ENCODE data around the gene ODF2L. TPM values are rescaled to one million over a fixed set of nuclear protein-coding genes. Genes with fewer than 3 reads are reported as not detected.

Gene ODF2L
- total and polyA plus RNA-seq, 2 of the 13 experiments (the other 11 are each of a cell fraction or from before 2014, with no cell fraction given): 0.07 TPM; not detected in 1

- no peaks in the 10 kb centered on the region for H3K4me1 ChIP-seq (ENCODE audit: insufficient read depth, low read length)
- no TSS peak for BruUV-seq (replicated peaks)
- H2AFZ ChIP-seq (ENCODE audit: low read length): no peak overlapping the region
- DNase-seq (ENCODE audit: low spot score) (no peak), FAIRE-seq (no peak), ATAC-seq (no peak)
- no peak overlapping the region for H3K9ac ChIP-seq (ENCODE audit: insufficient read depth, low read depth, low read length)
- no peaks in the 10 kb centered on the region for H3K9me3 ChIP-seq (ENCODE audit: low read length)
- in situ Hi-C loops (cut with HindIII; ENCODE audit: extremely low pct_ligation_motif_present, low pct_unique_long_range_greater_than_20kb): no loop called here
- H4K20me1 ChIP-seq (ENCODE audit: insufficient read depth, low read length): no peaks in the 10 kb centered on the region
- 50% methylated on average over 1 of the region's 1 CpG for WGBS (ENCODE audit: low lambda C conversion rate)
- H3K27me3 ChIP-seq (ENCODE audit: control insufficient read depth in 1 of 2, insufficient read depth in 2 of 2, low read length in 2 of 2): no peaks in the 10 kb centered on the region; a peak in 1 of 5 replicates
- H3K27ac ChIP-seq (ENCODE audit: extremely low read length, insufficient read depth, low read length): no peak overlapping the region
- no peak overlapping the region for H3K4me3 ChIP-seq (replicated peaks in 1 of 3; ENCODE audit: insufficient read depth in 1 of 3, low read depth in 2 of 3, low read length in 3 of 3)
- no peaks in the 10 kb centered on the region for H3K79me2 ChIP-seq (ENCODE audit: insufficient read depth, low read length)
- POLR2A ChIA-PET: no interaction called here
- H3K4me2 ChIP-seq (ENCODE audit: low read depth, low read length): no peak overlapping the region
- CTCF ChIA-PET (ENCODE audit: low intra/inter-chr PET ratio, low total read pairs): no interaction called here
- intact Hi-C loops (cut with micrococcal nuclease; ENCODE audit: unreplicated experiment): no loop called here
- no peaks in the 10 kb centered on the region for H3K36me3 ChIP-seq (replicated peaks in 1 of 2; ENCODE audit: control insufficient read depth in 1 of 2, insufficient read depth in 2 of 2, low read length in 2 of 2)
- TF ChIP-seq, protein P1, sequence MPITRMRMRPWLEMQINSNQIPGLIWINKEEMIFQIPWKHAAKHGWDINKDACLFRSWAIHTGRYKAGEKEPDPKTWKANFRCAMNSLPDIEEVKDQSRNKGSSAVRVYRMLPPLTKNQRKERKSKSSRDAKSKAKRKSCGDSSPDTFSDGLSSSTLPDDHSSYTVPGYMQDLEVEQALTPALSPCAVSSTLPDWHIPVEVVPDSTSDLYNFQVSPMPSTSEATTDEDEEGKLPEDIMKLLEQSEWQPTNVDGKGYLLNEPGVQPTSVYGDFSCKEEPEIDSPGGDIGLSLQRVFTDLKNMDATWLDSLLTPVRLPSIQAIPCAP (CRISPR knock-in tag; IDR thresholded peaks at IDR 0.05; ENCODE audit: low read depth): no peak
- no peak for TF ChIP-seq ZNF160 (CRISPR knock-in tag; IDR thresholded peaks at IDR 0.05)
- TF ChIP-seq ZNF891 (CRISPR knock-in tag; IDR thresholded peaks at IDR 0.05): no peak
- no peak for TF ChIP-seq LRRFIP1 (CRISPR knock-in tag; conservative IDR thresholded peaks at IDR 0.05)
- TF ChIP-seq ATF7 (IDR thresholded peaks at IDR 0.05): no peak
- no peak for TF ChIP-seq ATF7 (CRISPR knock-in tag; IDR thresholded peaks at IDR 0.05)
- TF ChIP-seq GMEB1 (CRISPR knock-in tag; IDR thresholded peaks at IDR 0.05; ENCODE audit: borderline replicate concordance): no peak
- no peak for TF ChIP-seq MLLT10 (CRISPR knock-in tag; IDR thresholded peaks at IDR 0.05)
- no peak for TF ChIP-seq CTCF (CRISPR knock-in tag; IDR thresholded peaks at IDR 0.05)
- TF ChIP-seq NKX3-1 (CRISPR knock-in tag; IDR thresholded peaks at IDR 0.05): no peak
- no peak for TF ChIP-seq ZNF136 (CRISPR knock-in tag; IDR thresholded peaks at IDR 0.05; ENCODE audit: low read depth)
- no peak for TF ChIP-seq U2AF2 (IDR thresholded peaks at IDR 0.05; ENCODE audit: low read depth, low read length)
- TF ChIP-seq THAP11 (CRISPR knock-in tag; IDR thresholded peaks at IDR 0.05): no peak
These were observed 49.7 kb downstream of the ODF2L start for GRCh38 chr1:86346388-86346787.

Measured in HepG2 (cell line).